ENCODE measurements around the gene PRRC2C. TPM values are rescaled to one million over a fixed set of nuclear protein-coding genes. Genes with fewer than 3 reads are reported as not detected.

Gene PRRC2C
- total and polyA plus RNA-seq, 2 experiments from 2014 or later, result 186 to 368 TPM

GRCh38 chr1:171595324-171595723, 110.0 kb downstream of the PRRC2C start:
- Histone ChIP-seq H3K27ac (ENCODE audit: low read depth) (no peak overlapping the region), H3K4me2 (no peak overlapping the region), H3K4me1 (ENCODE audit: insufficient read depth) (no peaks in the 10 kb centered on the region), H2AFZ (no peak overlapping the region), H3K27me3 (ENCODE audit: insufficient read depth) (no peaks in the 10 kb centered on the region), H4K20me1 (replicated peaks; ENCODE audit: insufficient read depth) (no peaks in the 10 kb centered on the region; the same call in 1 of the 2 replicates), H3K4me3 (no peak overlapping the region), H3F3A (replicated peaks; ENCODE audit: low read depth) (no peaks in the 10 kb centered on the region), H3K79me2 (replicated peaks; ENCODE audit: insufficient read depth) (no peaks in the 10 kb centered on the region), H3K9me2 (ENCODE audit: insufficient read depth) (no peaks in the 10 kb centered on the region), H3K36me3 (ENCODE audit: insufficient read depth) (peaks cover 28% of the 10 kb centered on the region)
- no peak overlapping the region for H3K4me3 Mint-ChIP-seq
- no peaks in the 10 kb centered on the region for H3K27me3 Mint-ChIP-seq (ENCODE audit: insufficient read depth, low read depth, poor library complexity)
- DNase-seq (ENCODE audit: low spot score) (no peak), ATAC-seq (no peak)
- peaks cover 30% of the 10 kb centered on the region for H3K36me3 Mint-ChIP-seq (ENCODE audit: low read depth)
- no peaks in the 10 kb centered on the region for H3K9me3 Mint-ChIP-seq
- TF ChIP-seq EZH2 (IDR thresholded peaks at IDR 0.05; ENCODE audit: low read depth, unreplicated experiment) (no peak), STAT1 (IDR thresholded peaks at IDR 0.05; ENCODE audit: unreplicated experiment) (no peak), ETS1 (IDR thresholded peaks at IDR 0.05) (no peak), ZNF331 (CRISPR knock-in tag; IDR thresholded peaks at IDR 0.05; ENCODE audit: low read depth) (no peak), EZH2phosphoT487 (IDR thresholded peaks at IDR 0.05; ENCODE audit: unreplicated experiment) (no peak), POLR2AphosphoS5 (IDR thresholded peaks at IDR 0.05; ENCODE audit: low read depth) (no peak), JUNB (IDR thresholded peaks at IDR 0.05; ENCODE audit: unreplicated experiment) (no peak), CTCF (conservative IDR thresholded peaks at IDR 0.05; ENCODE audit: low read depth in 2 of 2) (no peak), CREB1 (CRISPR knock-in tag; IDR thresholded peaks at IDR 0.05; ENCODE audit: low read depth) (no peak), ZNF114 (CRISPR knock-in tag; IDR thresholded peaks at IDR 0.05) (no peak), NANOG (IDR thresholded peaks at IDR 0.05; ENCODE audit: borderline replicate concordance) (no peak)
- TF ChIP-seq, protein P1, sequence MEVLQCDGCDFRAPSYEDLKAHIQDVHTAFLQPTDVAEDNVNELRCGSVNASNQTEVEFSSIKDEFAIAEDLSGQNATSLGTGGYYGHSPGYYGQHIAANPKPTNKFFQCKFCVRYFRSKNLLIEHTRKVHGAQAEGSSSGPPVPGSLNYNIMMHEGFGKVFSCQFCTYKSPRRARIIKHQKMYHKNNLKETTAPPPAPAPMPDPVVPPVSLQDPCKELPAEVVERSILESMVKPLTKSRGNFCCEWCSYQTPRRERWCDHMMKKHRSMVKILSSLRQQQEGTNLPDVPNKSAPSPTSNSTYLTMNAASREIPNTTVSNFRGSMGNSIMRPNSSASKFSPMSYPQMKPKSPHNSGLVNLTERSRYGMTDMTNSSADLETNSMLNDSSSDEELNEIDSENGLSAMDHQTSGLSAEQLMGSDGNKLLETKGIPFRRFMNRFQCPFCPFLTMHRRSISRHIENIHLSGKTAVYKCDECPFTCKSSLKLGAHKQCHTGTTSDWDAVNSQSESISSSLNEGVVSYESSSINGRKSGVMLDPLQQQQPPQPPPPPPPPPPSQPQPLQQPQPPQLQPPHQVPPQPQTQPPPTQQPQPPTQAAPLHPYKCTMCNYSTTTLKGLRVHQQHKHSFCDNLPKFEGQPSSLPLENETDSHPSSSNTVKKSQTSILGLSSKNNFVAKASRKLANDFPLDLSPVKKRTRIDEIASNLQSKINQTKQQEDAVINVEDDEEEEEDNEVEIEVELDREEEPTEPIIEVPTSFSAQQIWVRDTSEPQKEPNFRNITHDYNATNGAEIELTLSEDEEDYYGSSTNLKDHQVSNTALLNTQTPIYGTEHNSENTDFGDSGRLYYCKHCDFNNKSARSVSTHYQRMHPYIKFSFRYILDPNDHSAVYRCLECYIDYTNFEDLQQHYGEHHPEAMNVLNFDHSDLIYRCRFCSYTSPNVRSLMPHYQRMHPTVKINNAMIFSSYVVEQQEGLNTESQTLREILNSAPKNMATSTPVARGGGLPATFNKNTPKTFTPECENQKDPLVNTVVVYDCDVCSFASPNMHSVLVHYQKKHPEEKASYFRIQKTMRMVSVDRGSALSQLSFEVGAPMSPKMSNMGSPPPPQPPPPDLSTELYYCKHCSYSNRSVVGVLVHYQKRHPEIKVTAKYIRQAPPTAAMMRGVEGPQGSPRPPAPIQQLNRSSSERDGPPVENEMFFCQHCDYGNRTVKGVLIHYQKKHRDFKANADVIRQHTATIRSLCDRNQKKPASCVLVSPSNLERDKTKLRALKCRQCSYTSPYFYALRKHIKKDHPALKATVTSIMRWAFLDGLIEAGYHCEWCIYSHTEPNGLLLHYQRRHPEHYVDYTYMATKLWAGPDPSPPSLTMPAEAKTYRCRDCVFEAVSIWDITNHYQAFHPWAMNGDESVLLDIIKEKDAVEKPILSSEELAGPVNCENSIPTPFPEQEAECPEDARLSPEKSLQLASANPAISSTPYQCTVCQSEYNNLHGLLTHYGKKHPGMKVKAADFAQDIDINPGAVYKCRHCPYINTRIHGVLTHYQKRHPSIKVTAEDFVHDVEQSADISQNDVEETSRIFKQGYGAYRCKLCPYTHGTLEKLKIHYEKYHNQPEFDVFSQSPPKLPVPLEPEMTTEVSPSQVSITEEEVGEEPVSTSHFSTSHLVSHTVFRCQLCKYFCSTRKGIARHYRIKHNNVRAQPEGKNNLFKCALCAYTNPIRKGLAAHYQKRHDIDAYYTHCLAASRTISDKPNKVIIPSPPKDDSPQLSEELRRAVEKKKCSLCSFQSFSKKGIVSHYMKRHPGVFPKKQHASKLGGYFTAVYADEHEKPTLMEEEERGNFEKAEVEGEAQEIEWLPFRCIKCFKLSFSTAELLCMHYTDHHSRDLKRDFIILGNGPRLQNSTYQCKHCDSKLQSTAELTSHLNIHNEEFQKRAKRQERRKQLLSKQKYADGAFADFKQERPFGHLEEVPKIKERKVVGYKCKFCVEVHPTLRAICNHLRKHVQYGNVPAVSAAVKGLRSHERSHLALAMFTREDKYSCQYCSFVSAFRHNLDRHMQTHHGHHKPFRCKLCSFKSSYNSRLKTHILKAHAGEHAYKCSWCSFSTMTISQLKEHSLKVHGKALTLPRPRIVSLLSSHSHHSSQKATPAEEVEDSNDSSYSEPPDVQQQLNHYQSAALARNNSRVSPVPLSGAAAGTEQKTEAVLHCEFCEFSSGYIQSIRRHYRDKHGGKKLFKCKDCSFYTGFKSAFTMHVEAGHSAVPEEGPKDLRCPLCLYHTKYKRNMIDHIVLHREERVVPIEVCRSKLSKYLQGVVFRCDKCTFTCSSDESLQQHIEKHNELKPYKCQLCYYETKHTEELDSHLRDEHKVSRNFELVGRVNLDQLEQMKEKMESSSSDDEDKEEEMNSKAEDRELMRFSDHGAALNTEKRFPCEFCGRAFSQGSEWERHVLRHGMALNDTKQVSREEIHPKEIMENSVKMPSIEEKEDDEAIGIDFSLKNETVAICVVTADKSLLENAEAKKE (CRISPR knock-in tag; IDR thresholded peaks at IDR 0.05), result no peak
- TF ChIP-seq, protein P2, sequence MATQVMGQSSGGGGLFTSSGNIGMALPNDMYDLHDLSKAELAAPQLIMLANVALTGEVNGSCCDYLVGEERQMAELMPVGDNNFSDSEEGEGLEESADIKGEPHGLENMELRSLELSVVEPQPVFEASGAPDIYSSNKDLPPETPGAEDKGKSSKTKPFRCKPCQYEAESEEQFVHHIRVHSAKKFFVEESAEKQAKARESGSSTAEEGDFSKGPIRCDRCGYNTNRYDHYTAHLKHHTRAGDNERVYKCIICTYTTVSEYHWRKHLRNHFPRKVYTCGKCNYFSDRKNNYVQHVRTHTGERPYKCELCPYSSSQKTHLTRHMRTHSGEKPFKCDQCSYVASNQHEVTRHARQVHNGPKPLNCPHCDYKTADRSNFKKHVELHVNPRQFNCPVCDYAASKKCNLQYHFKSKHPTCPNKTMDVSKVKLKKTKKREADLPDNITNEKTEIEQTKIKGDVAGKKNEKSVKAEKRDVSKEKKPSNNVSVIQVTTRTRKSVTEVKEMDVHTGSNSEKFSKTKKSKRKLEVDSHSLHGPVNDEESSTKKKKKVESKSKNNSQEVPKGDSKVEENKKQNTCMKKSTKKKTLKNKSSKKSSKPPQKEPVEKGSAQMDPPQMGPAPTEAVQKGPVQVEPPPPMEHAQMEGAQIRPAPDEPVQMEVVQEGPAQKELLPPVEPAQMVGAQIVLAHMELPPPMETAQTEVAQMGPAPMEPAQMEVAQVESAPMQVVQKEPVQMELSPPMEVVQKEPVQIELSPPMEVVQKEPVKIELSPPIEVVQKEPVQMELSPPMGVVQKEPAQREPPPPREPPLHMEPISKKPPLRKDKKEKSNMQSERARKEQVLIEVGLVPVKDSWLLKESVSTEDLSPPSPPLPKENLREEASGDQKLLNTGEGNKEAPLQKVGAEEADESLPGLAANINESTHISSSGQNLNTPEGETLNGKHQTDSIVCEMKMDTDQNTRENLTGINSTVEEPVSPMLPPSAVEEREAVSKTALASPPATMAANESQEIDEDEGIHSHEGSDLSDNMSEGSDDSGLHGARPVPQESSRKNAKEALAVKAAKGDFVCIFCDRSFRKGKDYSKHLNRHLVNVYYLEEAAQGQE (IDR thresholded peaks at IDR 0.05; ENCODE audit: unreplicated experiment), result no peak
- no peak overlapping the region for H3K27ac Mint-ChIP-seq
- H3K4me1 Mint-ChIP-seq, result no peaks in the 10 kb centered on the region; the same call in 2 of the 3 replicates
